Tracheal epithelial cell (primary cell): Measurements from ENCODE around the gene AAR2. TPM values are rescaled to one million over a fixed set of nuclear protein-coding genes. Genes with fewer than 3 reads are reported as not detected.

Experiments
- total RNA-seq: library from RNA; depleted of rRNA; stranded (reverse); fragments of >200 nt; gene quantifications from 2 replicates; pipeline ENCODE4 v1.2.1, GENCODE V29; 2014

AAR2 gene, protein sequence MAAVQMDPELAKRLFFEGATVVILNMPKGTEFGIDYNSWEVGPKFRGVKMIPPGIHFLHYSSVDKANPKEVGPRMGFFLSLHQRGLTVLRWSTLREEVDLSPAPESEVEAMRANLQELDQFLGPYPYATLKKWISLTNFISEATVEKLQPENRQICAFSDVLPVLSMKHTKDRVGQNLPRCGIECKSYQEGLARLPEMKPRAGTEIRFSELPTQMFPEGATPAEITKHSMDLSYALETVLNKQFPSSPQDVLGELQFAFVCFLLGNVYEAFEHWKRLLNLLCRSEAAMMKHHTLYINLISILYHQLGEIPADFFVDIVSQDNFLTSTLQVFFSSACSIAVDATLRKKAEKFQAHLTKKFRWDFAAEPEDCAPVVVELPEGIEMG
- total RNA-seq = 18.1 and 20.2 TPM in 2 replicates

GRCh38 chr20:36235892-36236785 is at the start of gene AAR2:
TSS of gene AAR2 (plus strand) at chr20:36236478. CDS start at chr20:36239869, 3,391 bp downstream.

DNA sequence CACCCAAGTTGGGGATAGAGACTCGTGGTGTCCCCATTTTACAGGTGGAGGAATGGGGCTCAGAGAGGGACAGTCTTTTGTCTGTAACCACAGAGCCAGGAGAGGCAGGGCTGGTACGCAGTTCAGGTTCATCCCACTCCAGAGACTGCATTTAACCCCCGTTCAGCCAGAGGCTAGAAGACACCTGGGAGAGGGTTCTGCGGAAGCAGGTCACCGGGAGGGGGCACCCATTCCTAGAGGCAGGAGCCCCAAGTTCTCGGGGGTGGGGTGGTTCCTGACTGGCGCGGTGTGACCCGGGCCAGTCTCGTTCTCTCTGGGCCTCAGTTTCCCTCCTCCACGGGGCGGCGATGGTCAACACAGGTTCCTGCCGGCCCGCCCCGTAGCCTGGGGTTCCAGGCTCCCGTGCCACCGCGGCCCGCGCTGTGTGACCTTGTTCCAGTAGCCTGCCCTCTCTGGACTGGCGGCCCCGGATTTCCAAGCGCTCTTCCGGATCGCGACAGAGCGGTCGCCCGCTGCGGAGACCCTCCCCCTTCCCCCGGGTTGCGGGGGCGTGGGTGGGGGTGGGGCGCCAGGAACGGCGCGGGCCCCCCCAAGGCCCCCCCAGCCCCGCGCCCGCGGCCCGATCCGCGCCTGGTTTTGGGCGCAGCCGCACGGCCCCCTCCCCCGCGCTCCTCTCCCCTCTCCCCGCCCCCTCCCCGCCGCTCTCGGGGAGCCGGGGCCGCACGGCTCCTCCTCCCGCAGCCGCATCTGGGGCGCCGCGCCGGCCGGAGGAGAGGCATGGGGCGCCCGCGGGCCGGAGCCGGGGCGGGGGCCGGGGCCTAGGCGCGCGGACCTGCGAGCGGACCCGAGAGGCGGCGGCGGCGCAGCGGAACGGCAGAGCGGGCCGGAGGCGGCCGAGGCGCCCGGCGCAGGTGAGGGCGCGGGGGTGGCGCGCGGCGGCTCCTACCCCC is 69.6 kb downstream of the AAR2 start, which contains the start of gene DLGAP4:
TSS of gene DLGAP4 (plus strand) at position 738 of the 950 bp plus-strand sequence. CDS start 125,379 bp downstream, outside the sequence.

Other genes starting within 250 kb of the AAR2 start
- gene EPB41L1, start 81.7 kb upstream of the AAR2 start, total RNA-seq = 3.4 and 7.2 TPM in 2 replicates
- 11.9 and 30.6 TPM in 2 replicates for gene DLGAP4, start 69.9 kb downstream of the AAR2 start, total RNA-seq